H1 (cell line): ENCODE measurements around the gene CHP2. TPM values are rescaled to one million over a fixed set of nuclear protein-coding genes. Genes with fewer than 3 reads are reported as not detected.

Source experiments
- KDM4A ChIP-seq: IDR thresholded peaks from one replicate; pipeline ENCODE4 v1.7.1; 2012; ENCODE audit warnings: low read depth, mild to moderate bottlenecking, moderate library complexity, low read length, inconsistent platforms; ENCODE audit not compliant: severe bottlenecking
- NANOG ChIP-seq: IDR thresholded peaks from 2 replicates; pipeline ENCODE4 v1.6.1; 2011; ENCODE audit warnings: low read length, low read depth, mild to moderate bottlenecking, inconsistent platforms; ENCODE audit not compliant: insufficient read depth, poor library complexity, severe bottlenecking
- polyA plus RNA-seq, 7 experiments: library from polyadenylated mRNA; depleted of rRNA in 3 of 7; stranded (reverse) in 5 of 7; unstranded in 2 of 7; fragments of >200 nt in 5 of 7; fragments of 200-250 nt in 2 of 7; gene quantifications; 1 replicate in 5 of 7; 2 replicates in 1 of 7; 4 replicates in 1 of 7; pipeline versions ENCODE4 v1.2.1 to v1.2.3, GENCODE V29; 2011 to 2013; ENCODE audit warnings: missing spikeins in 2 of 7, mixed read lengths in 2 of 7
- total RNA-seq: library from RNA; stranded (reverse); fragmentation: NEBNext Ultra II Directional; extraction: Animal tissue kit (Norgen Biotek cat#: 25700); gene quantifications from 2 replicates; pipeline ENCODE4 v1.2.1, GENCODE V29; 2021

Gene CHP2
- total and polyA plus RNA-seq, 2 of the 8 experiments (the other 6 are each of a cell fraction or from before 2014, with no cell fraction given) = 1.3 to 1.6 TPM

DNA sequence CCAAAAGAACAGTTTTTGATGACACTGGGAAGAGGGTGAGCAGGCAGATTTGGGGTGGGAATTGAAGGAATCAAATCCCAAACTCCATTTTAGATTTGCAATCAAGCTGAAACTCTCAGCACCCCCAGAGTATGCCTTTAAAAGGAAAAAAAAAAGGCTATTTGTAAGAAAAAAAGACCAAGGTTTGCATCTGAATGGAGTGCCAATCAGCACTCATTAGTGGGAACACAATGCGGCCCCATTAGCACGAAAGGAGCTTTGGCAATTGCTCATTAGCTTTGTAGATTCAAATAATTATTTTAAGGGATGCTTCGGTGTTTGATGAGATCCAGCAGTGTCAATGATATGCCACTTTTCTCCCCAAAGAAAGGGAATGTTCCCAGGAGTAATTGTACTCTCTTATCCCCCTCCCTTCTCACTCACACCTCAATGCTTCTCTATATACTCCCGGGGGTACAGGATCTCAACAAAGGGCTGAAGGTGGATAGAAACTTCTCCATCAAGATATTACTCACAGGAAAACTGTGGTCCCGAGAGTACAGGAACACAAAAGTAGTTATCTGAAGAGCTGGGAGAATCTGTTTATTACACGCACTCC is 32.2 kb downstream of the CHP2 start (continued):
- TF ChIP-seq NANOG (peak; percentile 99), KDM4A (no peak)
